HEK293 (cell line): ENCODE results near the gene GLT8D2.
A peak's percentile ranks its signal among the peaks of the same experiment; 100 is the strongest.

Source experiments
- CTCF ChIA-PET: fragments of 350-600 bp; formaldehyde crosslinking; extraction: SDS; loops from one replicate; lab custom pipeline; 2021; ENCODE audit warnings: antibody characterized with exemption; lab: Yijun Ruan, JAX
- POLR2A ChIA-PET: fragments of 300-600 bp; formaldehyde crosslinking; extraction: SDS; loops from one replicate; lab custom pipeline; 2020; ENCODE audit warnings: antibody characterized with exemption, inconsistent platforms; lab: Yijun Ruan, JAX
- H3K27ac ChIP-seq: fragments of 200-500 bp; sonication (Bioruptor generic); 2 replicates; pipeline ENCODE4 v1.5.1; 2014; ENCODE audit warnings: low read depth, low read length, control low read depth, inconsistent platforms; ENCODE audit errors: extremely low read depth
- H3K36me3 ChIP-seq, 2 experiments: fragments of 200-500 bp in 1 of 2; sonication (Bioruptor generic) in 1 of 2; 1 replicate in 1 of 2; 2 replicates in 1 of 2; pipeline ENCODE4 v1.5.1; 2014 to 2017; ENCODE audit warnings: inconsistent platforms in 2 of 2, low read length in 2 of 2; ENCODE audit not compliant: control insufficient read depth in 2 of 2, insufficient read depth in 1 of 2
- H3K4me1 ChIP-seq: fragments of 200-500 bp; sonication (Bioruptor generic); 2 replicates; pipeline ENCODE4 v1.5.1; 2014; ENCODE audit warnings: mild to moderate bottlenecking, low read length, inconsistent platforms; ENCODE audit not compliant: control insufficient read depth, insufficient read depth
- H3K4me3 ChIP-seq: 2 replicates; pipeline ENCODE4 v1.5.1; 2011; ENCODE audit warnings: low read depth, mild to moderate bottlenecking, control low read depth, low read length, moderate library complexity
- H3K9me3 ChIP-seq: fragments of 200-500 bp; sonication (Bioruptor generic); 2 replicates; pipeline ENCODE4 v1.5.1; 2014; ENCODE audit warnings: low read depth, low read length, inconsistent platforms; ENCODE audit not compliant: control insufficient read depth, insufficient read depth
- FEZF1 ChIP-seq: fragments of 450-650 bp; formaldehyde crosslinking; IDR thresholded peaks from 2 replicates; pipeline ENCODE4 v1.5.1; 2016; ENCODE audit warnings: missing biosample characterization, missing genetic modification characterization
- IKZF3 ChIP-seq: fragments of 450-650 bp; IDR thresholded peaks from 2 replicates; pipeline ENCODE4 v1.5.0; 2018; ENCODE audit warnings: missing biosample characterization, mild to moderate bottlenecking, missing genetic modification characterization, moderate library complexity
- KLF7 ChIP-seq: fragments of 450-650 bp; formaldehyde crosslinking; IDR thresholded peaks from 2 replicates; pipeline ENCODE4 v1.5.1; 2016; ENCODE audit warnings: missing biosample characterization, missing genetic modification characterization, borderline replicate concordance
- OVOL3 ChIP-seq: fragments of 450-650 bp; formaldehyde crosslinking; IDR thresholded peaks from 2 replicates; pipeline ENCODE4 v1.5.1; 2016; ENCODE audit warnings: missing biosample characterization, missing genetic modification characterization
- SALL2 ChIP-seq: fragments of 450-650 bp; formaldehyde crosslinking; IDR thresholded peaks from 2 replicates; pipeline ENCODE4 v1.5.0; 2017; ENCODE audit warnings: missing biosample characterization, mild to moderate bottlenecking, missing genetic modification characterization, borderline replicate concordance
- SETDB1 ChIP-seq: IDR thresholded peaks from one replicate; pipeline ENCODE4 v1.6.1; 2017; ENCODE audit warnings: mild to moderate bottlenecking, low read length, moderate library complexity, mixed read lengths; ENCODE audit not compliant: insufficient read length
- TCF7L2 ChIP-seq: IDR thresholded peaks from 2 replicates; pipeline ENCODE4 v1.6.1; 2011; ENCODE audit warnings: low read depth, mild to moderate bottlenecking, inconsistent platforms, low read length, moderate library complexity, borderline replicate concordance
- YY2 ChIP-seq: fragments of 450-650 bp; formaldehyde crosslinking; IDR thresholded peaks from 2 replicates; pipeline ENCODE4 v1.5.1; 2016; ENCODE audit warnings: missing biosample characterization, missing genetic modification characterization
- ZEB2 ChIP-seq: fragments of 450-650 bp; formaldehyde crosslinking; IDR thresholded peaks from 2 replicates; pipeline ENCODE4 v1.5.1; 2016; ENCODE audit warnings: missing biosample characterization, missing genetic modification characterization
- ZFP41 ChIP-seq: fragments of 450-650 bp; formaldehyde crosslinking; IDR thresholded peaks from 2 replicates; pipeline ENCODE4 v1.5.1; 2016; ENCODE audit warnings: missing biosample characterization, missing genetic modification characterization, borderline replicate concordance
- ZNF248 ChIP-seq: fragments of 450-650 bp; formaldehyde crosslinking; IDR thresholded peaks from 2 replicates; pipeline ENCODE4 v1.5.1; 2017; ENCODE audit warnings: missing biosample characterization, missing genetic modification characterization
- ZNF366 ChIP-seq: fragments of 450-650 bp; formaldehyde crosslinking; conservative IDR thresholded peaks from 2 replicates; pipeline ENCODE4 v1.5.1; 2016; ENCODE audit warnings: missing biosample characterization, missing genetic modification characterization
- ZNF404 ChIP-seq: fragments of 450-650 bp; formaldehyde crosslinking; IDR thresholded peaks from 2 replicates; pipeline ENCODE4 v1.5.1; 2017; ENCODE audit warnings: missing biosample characterization, missing genetic modification characterization
- ZNF423 ChIP-seq: fragments of 450-650 bp; formaldehyde crosslinking; IDR thresholded peaks from 2 replicates; pipeline ENCODE4 v1.5.1; 2016; ENCODE audit warnings: missing biosample characterization, missing genetic modification characterization
- ZNF433 ChIP-seq: fragments of 450-650 bp; formaldehyde crosslinking; IDR thresholded peaks from 2 replicates; pipeline ENCODE4 v1.5.1; 2016; ENCODE audit warnings: missing biosample characterization, missing genetic modification characterization, low read depth
- ZNF596 ChIP-seq: fragments of 450-650 bp; IDR thresholded peaks from 2 replicates; pipeline ENCODE4 v1.5.0; 2018; ENCODE audit warnings: missing biosample characterization, mild to moderate bottlenecking, missing genetic modification characterization, moderate library complexity
- ZNF701 ChIP-seq: fragments of 450-650 bp; formaldehyde crosslinking; IDR thresholded peaks from 2 replicates; pipeline ENCODE4 v1.5.1; 2016; ENCODE audit warnings: missing biosample characterization, missing genetic modification characterization
- ZNF747 ChIP-seq: fragments of 450-650 bp; formaldehyde crosslinking; IDR thresholded peaks from 2 replicates; pipeline ENCODE4 v1.5.1; 2016; ENCODE audit warnings: missing biosample characterization, missing genetic modification characterization
- ZSCAN30 ChIP-seq: fragments of 450-650 bp; IDR thresholded peaks from 2 replicates; pipeline ENCODE4 v1.5.1; 2018; ENCODE audit warnings: missing biosample characterization, mild to moderate bottlenecking, missing genetic modification characterization, moderate library complexity
- TF ChIP-seq, protein P1 (sequence below): fragments of 450-650 bp; formaldehyde crosslinking; IDR thresholded peaks from 2 replicates; pipeline ENCODE4 v1.5.1; 2017; ENCODE audit warnings: missing biosample characterization, missing genetic modification characterization
- TF ChIP-seq, protein P2 (sequence below): fragments of 450-650 bp; formaldehyde crosslinking; IDR thresholded peaks from 2 replicates; pipeline ENCODE4 v1.5.1; 2016; ENCODE audit warnings: missing biosample characterization, missing genetic modification characterization, low read depth
- TF ChIP-seq, protein P3 (sequence below): fragments of 450-650 bp; formaldehyde crosslinking; IDR thresholded peaks from 2 replicates; pipeline ENCODE4 v1.5.1; 2016; ENCODE audit warnings: missing biosample characterization, missing genetic modification characterization
- TF ChIP-seq, protein P4 (sequence below): fragments of 450-650 bp; formaldehyde crosslinking; optimal IDR thresholded peaks from 2 replicates; pipeline ENCODE3; 2016; ENCODE audit warnings: missing biosample characterization, mild to moderate bottlenecking, missing genetic modification characterization

Gene GLT8D2

DNA sequence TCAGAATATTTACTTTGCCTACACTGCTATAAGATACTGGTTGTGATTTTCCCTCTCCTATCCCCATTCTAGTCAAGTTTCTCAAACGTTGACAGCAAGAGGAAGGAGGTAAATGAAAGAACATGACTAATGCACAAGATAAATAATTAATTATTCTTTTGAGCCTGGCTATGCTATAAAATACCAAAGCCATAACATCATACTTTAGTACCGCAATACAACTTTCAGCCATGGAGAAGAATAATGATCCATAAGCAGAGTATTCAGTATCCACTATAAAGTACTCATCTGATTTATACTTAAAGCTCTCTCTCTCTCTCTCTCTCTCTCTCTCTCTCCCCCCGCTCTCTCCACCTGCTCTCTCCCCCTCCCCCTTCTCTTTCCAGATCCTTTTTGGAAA lies 43.1 kb downstream of the GLT8D2 start:
- H3K4me3 ChIP-seq, result no peak overlapping the region
- no peaks in the 10 kb centered on the region for H3K9me3 ChIP-seq
- H3K36me3 ChIP-seq, result no peaks in the 10 kb centered on the region
- ChIA-PET CTCF (interaction anchor here (0.6 kb wide), 1 partner anchor 193 kb away, joined by 3 read pairs; no protein-coding TSS in a partner anchor), POLR2A (no interaction called here)
- H3K4me1 ChIP-seq, result no peaks in the 10 kb centered on the region
- H3K27ac ChIP-seq, result no peak overlapping the region
- TF ChIP-seq, protein P1, sequence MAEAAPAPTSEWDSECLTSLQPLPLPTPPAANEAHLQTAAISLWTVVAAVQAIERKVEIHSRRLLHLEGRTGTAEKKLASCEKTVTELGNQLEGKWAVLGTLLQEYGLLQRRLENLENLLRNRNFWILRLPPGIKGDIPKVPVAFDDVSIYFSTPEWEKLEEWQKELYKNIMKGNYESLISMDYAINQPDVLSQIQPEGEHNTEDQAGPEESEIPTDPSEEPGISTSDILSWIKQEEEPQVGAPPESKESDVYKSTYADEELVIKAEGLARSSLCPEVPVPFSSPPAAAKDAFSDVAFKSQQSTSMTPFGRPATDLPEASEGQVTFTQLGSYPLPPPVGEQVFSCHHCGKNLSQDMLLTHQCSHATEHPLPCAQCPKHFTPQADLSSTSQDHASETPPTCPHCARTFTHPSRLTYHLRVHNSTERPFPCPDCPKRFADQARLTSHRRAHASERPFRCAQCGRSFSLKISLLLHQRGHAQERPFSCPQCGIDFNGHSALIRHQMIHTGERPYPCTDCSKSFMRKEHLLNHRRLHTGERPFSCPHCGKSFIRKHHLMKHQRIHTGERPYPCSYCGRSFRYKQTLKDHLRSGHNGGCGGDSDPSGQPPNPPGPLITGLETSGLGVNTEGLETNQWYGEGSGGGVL (tag by site-specific recombination), result peak; percentile 48; the same call in 1 of the 2 replicates
- peak; percentile 74 for TF ChIP-seq ZNF596 (tag by site-specific recombination)
- no peak for TF ChIP-seq TCF7L2

DNA sequence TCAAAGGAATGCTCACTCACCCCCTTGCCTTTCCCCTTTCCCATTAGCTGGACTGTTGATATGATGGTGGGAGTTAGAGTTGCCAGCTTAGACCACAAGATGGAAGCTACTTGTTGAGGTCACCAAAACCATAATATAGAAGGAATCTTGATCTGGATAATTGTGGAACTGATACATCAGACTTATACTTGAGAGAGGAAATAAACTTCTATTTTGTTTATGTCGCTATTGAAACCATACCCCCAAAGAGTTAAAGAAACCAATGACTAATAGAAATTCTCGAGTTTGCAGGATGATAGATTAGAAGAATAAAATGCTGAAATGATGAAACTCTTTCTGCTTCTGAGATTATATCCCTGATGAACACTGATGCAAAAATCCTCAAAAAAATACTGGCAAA lies 46.4 kb downstream of the GLT8D2 start:
- TF ChIP-seq ZNF701 (tag by site-specific recombination) (no peak), ZFP41 (no peak), SALL2 (tag by site-specific recombination) (no peak), SETDB1 (no peak)
- TF ChIP-seq, protein P2, sequence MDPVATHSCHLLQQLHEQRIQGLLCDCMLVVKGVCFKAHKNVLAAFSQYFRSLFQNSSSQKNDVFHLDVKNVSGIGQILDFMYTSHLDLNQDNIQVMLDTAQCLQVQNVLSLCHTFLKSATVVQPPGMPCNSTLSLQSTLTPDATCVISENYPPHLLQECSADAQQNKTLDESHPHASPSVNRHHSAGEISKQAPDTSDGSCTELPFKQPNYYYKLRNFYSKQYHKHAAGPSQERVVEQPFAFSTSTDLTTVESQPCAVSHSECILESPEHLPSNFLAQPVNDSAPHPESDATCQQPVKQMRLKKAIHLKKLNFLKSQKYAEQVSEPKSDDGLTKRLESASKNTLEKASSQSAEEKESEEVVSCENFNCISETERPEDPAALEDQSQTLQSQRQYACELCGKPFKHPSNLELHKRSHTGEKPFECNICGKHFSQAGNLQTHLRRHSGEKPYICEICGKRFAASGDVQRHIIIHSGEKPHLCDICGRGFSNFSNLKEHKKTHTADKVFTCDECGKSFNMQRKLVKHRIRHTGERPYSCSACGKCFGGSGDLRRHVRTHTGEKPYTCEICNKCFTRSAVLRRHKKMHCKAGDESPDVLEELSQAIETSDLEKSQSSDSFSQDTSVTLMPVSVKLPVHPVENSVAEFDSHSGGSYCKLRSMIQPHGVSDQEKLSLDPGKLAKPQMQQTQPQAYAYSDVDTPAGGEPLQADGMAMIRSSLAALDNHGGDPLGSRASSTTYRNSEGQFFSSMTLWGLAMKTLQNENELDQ, result no peak
- Histone ChIP-seq H3K36me3 (no peaks in the 10 kb centered on the region), H3K4me1 (no peaks in the 10 kb centered on the region), H3K9me3 (no peaks in the 10 kb centered on the region), H3K27ac (no peak overlapping the region), H3K4me3 (no peak overlapping the region)
- ChIA-PET CTCF (no interaction called here), POLR2A (no interaction called here)

DNA sequence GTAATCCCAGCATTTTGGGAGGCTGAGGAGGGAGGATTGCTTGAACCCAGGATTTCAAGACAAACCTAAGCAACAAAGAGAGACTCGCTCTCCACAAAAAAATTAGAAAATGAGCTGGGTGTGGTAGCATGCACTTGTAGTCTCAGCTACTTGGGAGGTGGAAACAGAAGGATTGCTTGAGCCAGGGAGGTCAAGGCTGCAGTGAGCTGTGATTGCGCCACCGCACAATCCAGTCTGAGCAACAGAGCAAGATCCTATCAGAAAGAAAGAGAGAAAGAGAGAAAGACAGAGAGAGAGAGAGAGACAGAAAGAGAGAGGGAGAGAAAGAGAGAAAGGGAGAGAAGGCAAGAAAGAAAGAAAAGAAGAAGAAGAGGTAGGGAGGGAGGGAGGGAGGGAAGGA lies 47.3 kb downstream of the GLT8D2 start:
- H3K4me3 ChIP-seq, result no peak overlapping the region
- no peaks in the 10 kb centered on the region for H3K36me3 ChIP-seq
- POLR2A ChIA-PET, result no interaction called here
- H3K27ac ChIP-seq, result no peak overlapping the region
- no peaks in the 10 kb centered on the region for H3K9me3 ChIP-seq
- CTCF ChIA-PET, result interaction anchor here (0.7 kb wide), 1 partner anchor 134 kb away, joined by 3 read pairs; no protein-coding TSS in a partner anchor
- H3K4me1 ChIP-seq, result no peaks in the 10 kb centered on the region
- TF ChIP-seq ZSCAN30, result no peak
- no peak for TF ChIP-seq FEZF1 (tag by site-specific recombination)
- TF ChIP-seq KLF7 (tag by site-specific recombination), result no peak
- TF ChIP-seq ZNF366, result no peak
- no peak for TF ChIP-seq ZNF423
- TF ChIP-seq, protein P3, sequence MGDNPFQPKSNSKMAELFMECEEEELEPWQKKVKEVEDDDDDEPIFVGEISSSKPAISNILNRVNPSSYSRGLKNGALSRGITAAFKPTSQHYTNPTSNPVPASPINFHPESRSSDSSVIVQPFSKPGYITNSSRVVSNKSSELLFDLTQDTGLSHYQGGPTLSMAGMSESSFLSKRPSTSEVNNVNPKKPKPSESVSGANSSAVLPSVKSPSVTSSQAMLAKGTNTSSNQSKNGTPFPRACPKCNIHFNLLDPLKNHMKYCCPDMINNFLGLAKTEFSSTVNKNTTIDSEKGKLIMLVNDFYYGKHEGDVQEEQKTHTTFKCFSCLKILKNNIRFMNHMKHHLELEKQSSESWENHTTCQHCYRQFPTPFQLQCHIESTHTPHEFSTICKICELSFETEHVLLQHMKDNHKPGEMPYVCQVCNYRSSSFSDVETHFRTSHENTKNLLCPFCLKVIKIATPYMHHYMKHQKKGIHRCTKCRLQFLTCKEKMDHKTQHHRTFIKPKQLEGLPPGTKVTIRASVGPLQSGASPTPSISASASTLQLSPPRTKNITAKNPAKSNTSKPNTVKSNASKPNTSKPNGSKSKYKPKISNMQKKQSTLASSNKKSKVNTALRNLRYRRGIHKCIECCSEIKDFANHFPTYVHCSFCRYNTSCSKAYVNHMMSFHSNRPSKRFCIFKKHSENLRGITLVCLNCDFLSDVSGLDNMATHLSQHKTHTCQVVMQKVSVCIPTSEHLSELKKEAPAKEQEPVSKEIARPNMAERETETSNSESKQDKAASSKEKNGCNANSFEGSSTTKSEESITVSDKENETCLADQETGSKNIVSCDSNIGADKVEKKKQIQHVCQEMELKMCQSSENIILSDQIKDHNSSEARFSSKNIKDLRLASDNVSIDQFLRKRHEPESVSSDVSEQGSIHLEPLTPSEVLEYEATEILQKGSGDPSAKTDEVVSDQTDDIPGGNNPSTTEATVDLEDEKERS (tag by site-specific recombination), result no peak
- no peak for TF ChIP-seq ZNF747 (tag by site-specific recombination)
- no peak for TF ChIP-seq ZNF404 (tag by site-specific recombination)
- TF ChIP-seq IKZF3, result no peak
- TF ChIP-seq YY2 (tag by site-specific recombination), result no peak
- TF ChIP-seq ZNF433, result no peak
- TF ChIP-seq, protein P4, sequence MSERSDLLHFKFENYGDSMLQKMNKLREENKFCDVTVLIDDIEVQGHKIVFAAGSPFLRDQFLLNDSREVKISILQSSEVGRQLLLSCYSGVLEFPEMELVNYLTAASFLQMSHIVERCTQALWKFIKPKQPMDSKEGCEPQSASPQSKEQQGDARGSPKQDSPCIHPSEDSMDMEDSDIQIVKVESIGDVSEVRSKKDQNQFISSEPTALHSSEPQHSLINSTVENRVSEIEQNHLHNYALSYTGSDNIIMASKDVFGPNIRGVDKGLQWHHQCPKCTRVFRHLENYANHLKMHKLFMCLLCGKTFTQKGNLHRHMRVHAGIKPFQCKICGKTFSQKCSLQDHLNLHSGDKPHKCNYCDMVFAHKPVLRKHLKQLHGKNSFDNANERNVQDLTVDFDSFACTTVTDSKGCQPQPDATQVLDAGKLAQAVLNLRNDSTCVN, result no peak
- no peak for TF ChIP-seq ZEB2 (tag by site-specific recombination)
- TF ChIP-seq OVOL3 (tag by site-specific recombination), result no peak
- no peak for TF ChIP-seq ZNF248 (tag by site-specific recombination)
